ENCODE data around the gene AOC2.
"Not testable (repeated sequence)": the region's sequence is repeated elsewhere in the genome, so short reads cannot be mapped to it uniquely, and the experiment has no call there.

The AOC2 gene

DNA sequence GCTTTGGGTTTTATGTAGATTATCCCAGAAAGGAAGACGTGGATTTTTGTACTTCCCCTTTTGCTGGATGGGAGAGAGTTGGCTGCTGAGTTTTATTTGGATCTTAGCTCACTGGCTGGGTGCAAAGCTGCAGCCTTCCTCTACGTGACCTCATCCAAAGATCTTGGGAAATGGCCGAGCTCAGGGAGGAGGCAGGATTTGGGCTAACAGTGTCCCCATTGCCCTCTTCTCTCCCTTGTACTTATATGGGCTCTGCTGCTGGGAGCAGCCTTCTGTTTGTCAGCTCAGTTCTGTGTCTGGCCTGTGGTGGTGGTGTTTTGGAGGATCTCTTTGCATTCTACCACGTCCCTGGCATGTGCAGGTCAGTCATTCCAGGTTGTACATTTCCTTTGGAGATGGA, 8.6 kb downstream of the AOC2 start:
- no peak overlapping the region for H3K9ac ChIP-seq (ENCODE audit: low read length)
- H3K4me2 ChIP-seq (ENCODE audit: low read length) = no peak overlapping the region
- no peaks in the 10 kb centered on the region for H3K9me3 ChIP-seq (ENCODE audit: insufficient read depth, low read length)
- H3K36me3 ChIP-seq (replicated peaks; ENCODE audit: low read depth, low read length) = no peaks in the 10 kb centered on the region
- no peak overlapping the region for H3K4me3 ChIP-seq (ENCODE audit: low read length)
- TF ChIP-seq, protein P1, sequence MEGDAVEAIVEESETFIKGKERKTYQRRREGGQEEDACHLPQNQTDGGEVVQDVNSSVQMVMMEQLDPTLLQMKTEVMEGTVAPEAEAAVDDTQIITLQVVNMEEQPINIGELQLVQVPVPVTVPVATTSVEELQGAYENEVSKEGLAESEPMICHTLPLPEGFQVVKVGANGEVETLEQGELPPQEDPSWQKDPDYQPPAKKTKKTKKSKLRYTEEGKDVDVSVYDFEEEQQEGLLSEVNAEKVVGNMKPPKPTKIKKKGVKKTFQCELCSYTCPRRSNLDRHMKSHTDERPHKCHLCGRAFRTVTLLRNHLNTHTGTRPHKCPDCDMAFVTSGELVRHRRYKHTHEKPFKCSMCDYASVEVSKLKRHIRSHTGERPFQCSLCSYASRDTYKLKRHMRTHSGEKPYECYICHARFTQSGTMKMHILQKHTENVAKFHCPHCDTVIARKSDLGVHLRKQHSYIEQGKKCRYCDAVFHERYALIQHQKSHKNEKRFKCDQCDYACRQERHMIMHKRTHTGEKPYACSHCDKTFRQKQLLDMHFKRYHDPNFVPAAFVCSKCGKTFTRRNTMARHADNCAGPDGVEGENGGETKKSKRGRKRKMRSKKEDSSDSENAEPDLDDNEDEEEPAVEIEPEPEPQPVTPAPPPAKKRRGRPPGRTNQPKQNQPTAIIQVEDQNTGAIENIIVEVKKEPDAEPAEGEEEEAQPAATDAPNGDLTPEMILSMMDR (IDR thresholded peaks at IDR 0.05; ENCODE audit: low read depth, low read length) = no peak
- no peak for TF ChIP-seq EZH2phosphoT487 (IDR thresholded peaks at IDR 0.05; ENCODE audit: low read depth)
- H3K27me3 ChIP-seq (ENCODE audit: low read depth, low read length) = no peaks in the 10 kb centered on the region
- H3K79me2 ChIP-seq (ENCODE audit: low read length) = no peaks in the 10 kb centered on the region
- no peak overlapping the region for H2AFZ ChIP-seq (ENCODE audit: low read depth, low read length)
- no peaks in the 10 kb centered on the region for H4K20me1 ChIP-seq (ENCODE audit: insufficient read depth, low read length)
- no peak overlapping the region for H3K27ac ChIP-seq (ENCODE audit: low read length)
- no peaks in the 10 kb centered on the region for H3K4me1 ChIP-seq (ENCODE audit: low read length)

DNA sequence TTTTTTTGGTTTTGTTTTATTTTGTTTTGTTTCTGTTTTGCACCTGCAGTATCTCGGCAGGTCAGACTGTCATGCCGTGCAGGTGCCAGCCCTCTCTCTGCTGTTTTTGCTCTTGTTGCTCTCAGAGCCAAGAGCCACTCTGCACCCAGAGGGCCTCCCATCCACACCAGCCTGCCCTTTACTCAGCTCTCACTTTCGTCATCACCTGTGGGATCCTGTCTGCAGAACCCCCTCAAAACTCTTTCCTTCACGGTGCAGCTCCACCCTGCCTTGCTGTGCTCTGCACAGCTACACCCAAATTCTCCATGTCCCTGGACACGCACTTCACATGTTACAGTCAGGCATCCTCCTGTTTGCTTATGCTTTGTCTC, 9.2 kb downstream of the AOC2 start:
- H3K27ac ChIP-seq (ENCODE audit: low read length) = no peak overlapping the region
- no peaks in the 10 kb centered on the region for H3K79me2 ChIP-seq (ENCODE audit: low read length)
- H3K4me2 ChIP-seq (ENCODE audit: low read length) = no peak overlapping the region
- no peaks in the 10 kb centered on the region for H3K4me1 ChIP-seq (ENCODE audit: low read length)
- H2AFZ ChIP-seq (ENCODE audit: low read depth, low read length) = no peak overlapping the region
- H4K20me1 ChIP-seq (ENCODE audit: insufficient read depth, low read length) = no peaks in the 10 kb centered on the region
- TF ChIP-seq, protein P1 (IDR thresholded peaks at IDR 0.05; ENCODE audit: low read depth, low read length) = no peak
- TF ChIP-seq EZH2phosphoT487 (IDR thresholded peaks at IDR 0.05; ENCODE audit: low read depth) = no peak
- no peaks in the 10 kb centered on the region for H3K36me3 ChIP-seq (replicated peaks; ENCODE audit: low read depth, low read length)
- no peak overlapping the region for H3K9ac ChIP-seq (ENCODE audit: low read length)
- no peaks in the 10 kb centered on the region for H3K27me3 ChIP-seq (ENCODE audit: low read depth, low read length)
- H3K9me3 ChIP-seq (ENCODE audit: insufficient read depth, low read length) = no peaks in the 10 kb centered on the region
- no peak overlapping the region for H3K4me3 ChIP-seq (ENCODE audit: low read length)

DNA sequence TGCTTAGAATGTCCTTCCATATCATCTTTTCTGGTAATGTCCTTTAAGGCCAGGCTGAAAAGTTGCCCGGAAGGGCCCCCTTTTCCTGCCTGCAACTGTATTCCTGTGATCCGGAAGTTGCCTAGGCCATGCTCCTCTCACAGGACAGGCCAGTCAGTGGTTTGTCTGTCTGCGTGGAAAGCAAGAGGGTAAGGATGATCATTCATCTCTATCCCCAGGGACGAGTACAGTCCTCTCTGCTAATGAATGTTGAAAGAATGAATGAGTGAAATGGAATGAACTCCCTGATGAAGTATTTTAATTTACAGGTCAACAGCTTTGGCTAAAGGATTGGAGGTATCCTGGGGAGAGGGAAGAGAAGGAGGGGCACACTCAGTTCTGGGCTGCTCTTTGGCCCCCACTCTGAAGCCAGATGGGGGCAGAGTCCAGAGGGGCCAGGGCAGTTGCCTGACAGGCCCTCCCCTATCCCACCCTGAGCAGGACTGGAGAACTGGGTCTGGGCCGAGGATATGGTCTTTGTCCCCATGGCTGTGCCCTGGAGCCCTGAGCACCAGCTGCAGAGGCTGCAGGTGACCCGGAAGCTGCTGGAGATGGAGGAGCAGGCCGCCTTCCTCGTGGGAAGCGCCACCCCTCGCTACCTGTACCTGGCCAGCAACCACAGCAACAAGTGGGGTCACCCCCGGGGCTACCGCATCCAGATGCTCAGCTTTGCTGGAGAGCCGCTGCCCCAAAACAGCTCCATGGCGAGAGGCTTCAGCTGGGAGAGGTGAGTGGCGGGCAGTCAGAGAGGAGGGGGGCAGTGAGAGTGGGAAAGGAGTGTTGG, 9.8 kb downstream of the AOC2 start:
- Histone ChIP-seq H4K20me1 (ENCODE audit: insufficient read depth, low read length) (no peaks in the 10 kb centered on the region), H3K79me2 (ENCODE audit: low read length) (no peaks in the 10 kb centered on the region), H3K9ac (ENCODE audit: low read length) (no peak overlapping the region), H3K4me1 (ENCODE audit: low read length) (no peaks in the 10 kb centered on the region), H3K27me3 (ENCODE audit: low read depth, low read length) (no peaks in the 10 kb centered on the region), H3K4me2 (ENCODE audit: low read length) (no peak overlapping the region), H2AFZ (ENCODE audit: low read depth, low read length) (no peak overlapping the region), H3K27ac (ENCODE audit: low read length) (no peak overlapping the region), H3K36me3 (replicated peaks; ENCODE audit: low read depth, low read length) (no peaks in the 10 kb centered on the region), H3K9me3 (ENCODE audit: insufficient read depth, low read length) (no peaks in the 10 kb centered on the region), H3K4me3 (ENCODE audit: low read length) (no peak overlapping the region)
- TF ChIP-seq EZH2phosphoT487 (IDR thresholded peaks at IDR 0.05; ENCODE audit: low read depth) = no peak
- TF ChIP-seq, protein P1 (IDR thresholded peaks at IDR 0.05; ENCODE audit: low read depth, low read length) = no peak

DNA sequence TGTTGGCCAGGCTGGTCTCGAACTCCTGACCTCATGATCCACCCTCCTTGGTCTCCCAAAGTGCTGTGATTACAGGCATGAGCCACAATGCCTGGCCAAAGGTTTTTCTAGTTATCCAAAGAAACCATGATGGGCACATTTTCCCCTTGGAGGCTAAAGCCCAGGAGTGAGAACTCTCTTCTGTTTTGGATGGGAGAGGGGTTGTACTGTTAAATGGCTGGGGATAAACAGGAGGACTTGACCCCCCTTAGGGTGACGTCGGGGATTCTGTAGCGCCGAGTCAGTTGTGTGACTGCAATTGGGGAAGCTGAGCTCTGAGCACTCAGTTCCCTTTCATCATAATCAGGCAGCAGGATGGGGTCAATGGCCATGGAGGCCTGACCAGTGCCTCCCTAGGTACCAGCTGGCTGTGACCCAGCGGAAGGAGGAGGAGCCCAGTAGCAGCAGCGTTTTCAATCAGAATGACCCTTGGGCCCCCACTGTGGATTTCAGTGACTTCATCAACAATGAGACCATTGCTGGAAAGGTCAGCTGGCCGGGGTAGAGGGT, 10.7 kb downstream of the AOC2 start:
- H3K9ac ChIP-seq (ENCODE audit: low read length) = no peak overlapping the region
- no peaks in the 10 kb centered on the region for H3K79me2 ChIP-seq (ENCODE audit: low read length)
- no peaks in the 10 kb centered on the region for H4K20me1 ChIP-seq (ENCODE audit: insufficient read depth, low read length)
- TF ChIP-seq, protein P1 (IDR thresholded peaks at IDR 0.05; ENCODE audit: low read depth, low read length) = no peak
- no peak for TF ChIP-seq EZH2phosphoT487 (IDR thresholded peaks at IDR 0.05; ENCODE audit: low read depth)
- no peaks in the 10 kb centered on the region for H3K27me3 ChIP-seq (ENCODE audit: low read depth, low read length)
- no peak overlapping the region for H2AFZ ChIP-seq (ENCODE audit: low read depth, low read length)
- no peak overlapping the region for H3K27ac ChIP-seq (ENCODE audit: low read length)
- H3K4me3 ChIP-seq (ENCODE audit: low read length) = no peak overlapping the region
- no peaks in the 10 kb centered on the region for H3K9me3 ChIP-seq (ENCODE audit: insufficient read depth, low read length)
- H3K4me2 ChIP-seq (ENCODE audit: low read length) = no peak overlapping the region
- H3K36me3 ChIP-seq (replicated peaks; ENCODE audit: low read depth, low read length) = no peaks in the 10 kb centered on the region
- no peaks in the 10 kb centered on the region for H3K4me1 ChIP-seq (ENCODE audit: low read length)

DNA sequence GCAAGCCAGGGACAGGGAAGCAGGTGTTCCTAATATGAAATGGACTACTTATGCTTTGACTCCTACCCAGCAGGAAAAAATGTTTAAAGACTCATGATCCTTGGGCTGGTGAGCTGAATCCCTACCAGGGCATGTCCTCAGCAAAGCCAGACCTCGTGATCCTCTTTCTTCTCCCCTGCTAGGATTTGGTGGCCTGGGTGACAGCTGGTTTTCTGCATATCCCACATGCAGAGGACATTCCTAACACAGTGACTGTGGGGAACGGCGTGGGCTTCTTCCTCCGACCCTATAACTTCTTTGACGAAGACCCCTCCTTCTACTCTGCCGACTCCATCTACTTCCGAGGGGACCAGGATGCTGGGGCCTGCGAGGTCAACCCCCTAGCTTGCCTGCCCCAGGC, 11.7 kb downstream of the AOC2 start:
- not testable (repeated sequence) for H2AFZ ChIP-seq (ENCODE audit: low read depth, low read length); H3K27me3 ChIP-seq (ENCODE audit: low read depth, low read length); H3K9ac ChIP-seq (ENCODE audit: low read length); H3K27ac ChIP-seq (ENCODE audit: low read length); H4K20me1 ChIP-seq (ENCODE audit: insufficient read depth, low read length); H3K4me3 ChIP-seq (ENCODE audit: low read length); H3K4me2 ChIP-seq (ENCODE audit: low read length); H3K4me1 ChIP-seq (ENCODE audit: low read length); H3K36me3 ChIP-seq (replicated peaks; ENCODE audit: low read depth, low read length); H3K9me3 ChIP-seq (ENCODE audit: insufficient read depth, low read length); H3K79me2 ChIP-seq (ENCODE audit: low read length)

DNA sequence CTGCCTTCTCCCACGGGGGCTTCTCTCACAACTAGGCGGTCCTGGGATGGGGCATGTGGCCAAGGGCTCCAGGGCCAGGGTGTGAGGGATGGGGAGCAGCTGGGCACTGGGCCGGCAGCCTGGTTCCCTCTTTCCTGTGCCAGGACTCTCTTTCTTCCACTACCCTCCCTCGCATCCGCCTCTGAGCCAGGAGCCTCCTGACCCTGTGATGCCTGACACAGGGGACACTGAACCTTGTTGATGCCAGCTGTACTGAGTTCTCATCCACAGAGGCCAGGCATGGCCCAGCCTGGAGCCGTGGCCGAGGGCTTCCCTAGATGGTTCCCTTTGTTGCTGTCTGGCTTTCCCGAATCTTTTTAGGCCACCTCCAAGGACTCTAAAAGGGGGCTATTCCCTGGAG, 12.1 kb downstream of the AOC2 start:
- not testable (repeated sequence) for H3K36me3 ChIP-seq (replicated peaks; ENCODE audit: low read depth, low read length); H3K4me2 ChIP-seq (ENCODE audit: low read length); H3K4me3 ChIP-seq (ENCODE audit: low read length); H3K9ac ChIP-seq (ENCODE audit: low read length); H4K20me1 ChIP-seq (ENCODE audit: insufficient read depth, low read length); H3K4me1 ChIP-seq (ENCODE audit: low read length); H3K9me3 ChIP-seq (ENCODE audit: insufficient read depth, low read length); H3K79me2 ChIP-seq (ENCODE audit: low read length); H3K27me3 ChIP-seq (ENCODE audit: low read depth, low read length); H2AFZ ChIP-seq (ENCODE audit: low read depth, low read length); H3K27ac ChIP-seq (ENCODE audit: low read length)
